GM23338 (cell line): ENCODE measurements around the gene PRSS23.

Experiments
- EZH2 ChIP-seq: fragments of 200-600 bp; sonication (generic); IDR thresholded peaks from one replicate; pipeline ENCODE4 v1.8.0; 2017; ENCODE audit warnings: antibody characterized with exemption, mild to moderate bottlenecking, low read depth; ENCODE audit not compliant: unreplicated experiment
- TF ChIP-seq, protein P1 (sequence below), 2 experiments: fragments of 200-600 bp in 1 of 2; sonication (generic) in 1 of 2; conservative IDR thresholded peaks; 2 replicates each; pipeline versions ENCODE4 v1.5.1 to v1.6.1; 2016 to 2017; ENCODE audit warnings: antibody characterized with exemption in 2 of 2, low read depth in 2 of 2, mild to moderate bottlenecking in 2 of 2, moderate library complexity in 1 of 2

DNA sequence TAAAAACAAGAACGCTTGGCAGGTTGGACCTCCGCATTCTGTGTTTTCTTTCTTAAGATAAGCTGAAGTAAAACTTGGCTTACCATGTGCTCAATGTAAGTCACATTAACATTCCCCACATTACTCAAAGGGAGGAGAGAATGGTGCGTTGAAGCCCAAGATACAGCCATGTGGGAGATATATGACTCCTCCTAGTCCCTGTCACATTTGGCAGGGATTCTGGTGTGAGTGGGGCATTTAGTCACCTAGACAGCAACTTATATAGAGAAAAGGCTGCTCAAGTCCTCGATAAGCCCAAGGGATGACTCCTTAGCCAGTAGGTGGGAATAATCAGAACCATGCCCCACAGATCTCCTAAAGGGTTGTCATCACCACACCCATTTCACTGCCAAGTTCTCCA lies 4.6 kb downstream of the PRSS23 start:
- TF ChIP-seq, protein P1, sequence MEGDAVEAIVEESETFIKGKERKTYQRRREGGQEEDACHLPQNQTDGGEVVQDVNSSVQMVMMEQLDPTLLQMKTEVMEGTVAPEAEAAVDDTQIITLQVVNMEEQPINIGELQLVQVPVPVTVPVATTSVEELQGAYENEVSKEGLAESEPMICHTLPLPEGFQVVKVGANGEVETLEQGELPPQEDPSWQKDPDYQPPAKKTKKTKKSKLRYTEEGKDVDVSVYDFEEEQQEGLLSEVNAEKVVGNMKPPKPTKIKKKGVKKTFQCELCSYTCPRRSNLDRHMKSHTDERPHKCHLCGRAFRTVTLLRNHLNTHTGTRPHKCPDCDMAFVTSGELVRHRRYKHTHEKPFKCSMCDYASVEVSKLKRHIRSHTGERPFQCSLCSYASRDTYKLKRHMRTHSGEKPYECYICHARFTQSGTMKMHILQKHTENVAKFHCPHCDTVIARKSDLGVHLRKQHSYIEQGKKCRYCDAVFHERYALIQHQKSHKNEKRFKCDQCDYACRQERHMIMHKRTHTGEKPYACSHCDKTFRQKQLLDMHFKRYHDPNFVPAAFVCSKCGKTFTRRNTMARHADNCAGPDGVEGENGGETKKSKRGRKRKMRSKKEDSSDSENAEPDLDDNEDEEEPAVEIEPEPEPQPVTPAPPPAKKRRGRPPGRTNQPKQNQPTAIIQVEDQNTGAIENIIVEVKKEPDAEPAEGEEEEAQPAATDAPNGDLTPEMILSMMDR (conservative IDR thresholded peaks at IDR 0.05; ENCODE audit: low read depth in 2 of 2): no peak
- no peak for TF ChIP-seq EZH2
